HG03439 (cell line): Measurements from ENCODE around the gene SUPT5H.
A peak's percentile ranks its signal among the peaks of the same experiment; 100 is the strongest.
"Not testable (repeated sequence)": the region's sequence is repeated elsewhere in the genome, so short reads cannot be mapped to it uniquely, and the experiment has no call there.

Source experiments
- ATAC-seq: cut with Tn5 transposase; IDR thresholded peaks from one replicate; pipeline ENCODE4 v1.9.1; 2021; ENCODE audit warnings: mild to moderate bottlenecking, moderate library complexity; ENCODE audit not compliant: unreplicated experiment

Gene SUPT5H

DNA sequence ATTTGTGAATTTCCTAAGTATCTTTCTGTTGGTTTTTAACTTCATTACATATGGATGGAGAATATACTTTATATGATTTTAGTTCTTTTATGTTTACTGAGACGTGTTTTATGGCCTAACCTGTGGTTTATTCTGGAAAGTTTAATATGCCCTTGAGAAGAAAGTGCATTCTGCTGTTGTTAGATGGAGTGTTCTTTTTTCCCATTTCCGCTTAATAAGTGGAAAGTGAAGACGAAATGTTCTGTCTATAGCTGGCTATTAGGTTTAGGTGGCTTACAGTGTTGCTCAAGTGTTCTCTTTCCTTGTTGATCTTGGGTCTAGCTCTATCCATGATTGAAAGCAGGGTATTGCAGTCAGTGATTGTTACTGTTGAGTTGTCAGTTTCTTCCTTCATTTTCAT, 18.0 kb downstream of the SUPT5H start:
- no peak for ATAC-seq

DNA sequence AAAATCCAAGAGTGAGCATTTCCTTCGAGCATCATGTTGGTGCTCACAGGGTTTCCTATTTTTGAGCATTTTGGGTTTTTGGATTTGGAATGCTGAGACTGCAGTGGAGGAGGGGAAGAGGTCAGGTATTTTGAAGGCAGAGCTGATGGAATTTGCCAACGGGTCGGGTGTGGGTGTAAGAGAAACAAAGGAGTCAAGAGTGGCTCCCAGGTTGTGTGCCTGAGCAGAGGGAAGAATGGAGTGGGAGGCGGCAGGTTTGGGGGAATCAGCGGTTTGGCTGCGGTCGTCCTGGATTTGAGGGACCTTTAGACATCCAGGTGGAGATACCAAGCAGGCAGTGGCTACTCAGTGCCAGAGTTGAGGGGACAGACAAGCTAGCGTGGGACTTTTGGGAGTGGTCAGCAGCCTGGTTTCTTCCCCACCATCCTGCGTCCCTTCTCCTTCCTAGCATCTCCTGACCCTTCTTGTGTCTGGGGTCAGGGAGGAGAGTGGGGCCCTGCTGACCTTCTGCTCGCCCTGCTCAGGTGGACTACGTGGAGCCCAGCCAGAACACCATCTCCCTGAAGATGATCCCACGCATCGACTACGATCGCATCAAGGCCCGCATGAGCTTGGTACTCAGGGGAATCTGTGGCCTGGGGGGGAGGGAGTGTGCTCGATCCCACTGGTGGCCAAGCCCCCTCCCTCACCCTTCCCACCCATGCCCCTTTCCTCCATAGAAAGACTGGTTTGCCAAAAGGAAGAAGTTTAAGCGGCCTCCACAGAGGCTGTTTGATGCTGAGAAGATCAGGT, 20.8 kb downstream of the SUPT5H start:
- ATAC-seq, result no peak

DNA sequence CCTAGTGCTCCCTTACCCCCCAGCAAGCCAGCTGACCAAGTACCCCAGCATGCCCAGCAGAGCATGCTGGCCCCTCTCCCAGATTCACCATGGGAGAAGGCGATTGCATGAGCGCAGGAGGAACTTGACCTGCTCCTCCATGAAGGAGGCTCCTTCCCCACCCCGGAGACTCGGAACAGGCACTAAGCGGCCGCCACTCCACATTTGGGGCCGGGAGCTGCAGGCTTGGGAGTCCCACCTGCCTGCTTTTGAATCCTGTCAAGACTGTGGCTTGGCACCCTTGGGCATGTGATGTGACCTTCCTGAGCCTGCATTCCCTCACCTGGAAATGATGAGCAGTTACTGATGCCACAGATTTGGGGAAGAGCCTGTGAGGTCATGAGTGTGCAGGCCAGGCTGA, 22.6 kb downstream of the SUPT5H start:
- ATAC-seq, result no peak

DNA sequence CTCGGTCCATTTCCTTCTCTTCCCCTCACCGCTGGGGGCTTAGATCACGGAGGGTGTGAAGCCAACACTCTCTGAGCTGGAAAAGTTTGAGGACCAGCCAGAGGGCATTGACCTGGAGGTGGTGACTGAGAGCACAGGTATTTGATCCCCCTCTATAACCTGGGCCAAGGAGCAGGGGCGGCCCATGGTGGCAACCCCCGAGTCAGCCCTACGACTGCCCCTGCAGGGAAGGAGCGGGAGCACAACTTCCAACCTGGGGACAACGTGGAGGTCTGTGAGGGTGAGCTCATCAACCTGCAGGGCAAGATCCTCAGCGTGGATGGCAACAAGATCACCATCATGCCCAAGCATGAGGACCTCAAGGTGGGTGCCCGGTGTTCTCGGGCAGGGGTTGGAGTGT, 23.7 kb downstream of the SUPT5H start:
- no peak for ATAC-seq

DNA sequence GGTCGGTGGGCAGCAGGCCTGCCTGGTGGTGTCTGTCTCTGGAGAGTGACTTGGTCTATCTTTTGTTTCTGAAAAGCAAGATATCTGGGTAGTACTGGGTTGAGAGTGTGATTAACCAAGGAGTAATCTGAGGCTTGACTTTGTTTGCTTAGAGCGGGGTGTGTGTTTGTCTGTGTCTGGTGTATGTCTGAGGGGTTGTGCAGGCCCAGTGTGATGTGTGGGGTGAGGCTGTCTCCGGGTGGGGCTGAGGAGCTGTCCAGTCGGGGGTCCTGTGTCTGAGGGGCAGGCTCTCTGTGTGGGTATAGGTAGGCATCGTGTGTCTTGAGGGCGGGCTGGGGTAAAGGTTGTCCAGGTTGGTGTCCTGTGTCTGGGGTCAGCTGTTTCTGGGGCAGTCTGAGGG, 24.2 kb downstream of the SUPT5H start:
- no peak for ATAC-seq

DNA sequence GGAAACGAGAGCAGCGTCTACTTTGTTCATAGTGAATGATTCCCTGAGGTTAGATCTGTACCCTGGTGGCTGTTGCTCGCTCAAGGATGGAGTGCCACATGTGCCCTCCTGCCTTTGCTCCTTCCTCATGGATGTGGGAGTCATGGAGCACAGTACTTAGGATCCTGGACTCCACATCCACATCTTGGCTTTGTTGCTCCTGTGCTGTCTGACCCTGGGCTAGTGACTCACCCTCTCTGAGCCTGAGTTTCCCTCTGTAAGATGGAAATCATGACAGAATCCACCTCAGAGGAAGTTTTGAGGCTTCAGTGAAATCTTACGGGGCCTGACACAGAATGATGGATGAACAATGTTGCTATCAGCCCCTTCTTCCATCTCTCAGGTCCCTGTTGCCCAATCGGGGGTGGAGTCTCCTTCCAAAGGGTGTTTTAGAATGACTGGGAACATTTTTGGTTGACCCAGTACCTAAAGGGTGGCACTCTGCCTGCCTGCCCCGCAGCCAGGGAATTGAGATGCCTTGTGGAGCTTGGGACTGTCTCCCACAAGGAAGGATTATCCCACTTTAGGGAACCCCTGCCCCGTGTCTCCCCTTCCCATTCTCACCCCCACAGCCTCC, 25.4 kb downstream of the SUPT5H start:
- no peak for ATAC-seq

DNA sequence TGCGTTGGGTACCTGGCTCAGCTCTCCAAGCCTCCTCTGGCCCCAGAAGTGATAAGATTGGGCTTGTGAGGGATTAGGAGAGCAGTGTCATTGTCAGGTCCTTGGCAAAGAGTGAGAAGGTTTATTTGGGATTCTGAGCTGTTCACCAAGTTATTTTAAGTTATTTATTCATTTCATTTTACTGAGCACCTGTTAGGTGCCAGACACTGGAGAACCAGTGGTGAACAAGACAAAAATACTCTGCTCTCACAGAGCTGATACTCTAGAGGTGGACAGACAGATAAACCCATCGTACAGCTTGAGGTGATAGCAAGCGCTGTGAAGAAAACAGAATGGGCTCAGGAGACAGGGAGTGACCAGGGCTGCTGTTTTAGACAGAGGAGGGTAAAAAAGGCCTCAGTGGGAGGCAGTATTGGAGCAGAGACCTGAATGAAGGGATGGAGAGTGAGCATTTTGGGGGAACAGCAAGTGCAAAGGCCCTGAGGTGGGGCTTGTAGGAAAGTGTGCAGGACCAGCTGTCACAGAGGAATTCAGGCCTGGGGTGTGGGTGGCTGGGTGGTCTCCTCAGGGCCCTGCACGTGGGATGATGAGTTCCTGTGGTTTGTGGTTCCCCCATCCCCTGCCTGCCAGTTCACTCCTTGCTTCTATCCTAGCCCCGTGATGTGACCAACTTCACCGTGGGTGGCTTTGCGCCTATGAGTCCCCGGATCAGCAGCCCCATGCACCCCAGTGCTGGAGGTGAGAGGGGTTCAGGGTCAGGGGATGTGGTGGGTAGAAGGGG, 26.6 kb downstream of the SUPT5H start:
- ATAC-seq, result no peak

DNA sequence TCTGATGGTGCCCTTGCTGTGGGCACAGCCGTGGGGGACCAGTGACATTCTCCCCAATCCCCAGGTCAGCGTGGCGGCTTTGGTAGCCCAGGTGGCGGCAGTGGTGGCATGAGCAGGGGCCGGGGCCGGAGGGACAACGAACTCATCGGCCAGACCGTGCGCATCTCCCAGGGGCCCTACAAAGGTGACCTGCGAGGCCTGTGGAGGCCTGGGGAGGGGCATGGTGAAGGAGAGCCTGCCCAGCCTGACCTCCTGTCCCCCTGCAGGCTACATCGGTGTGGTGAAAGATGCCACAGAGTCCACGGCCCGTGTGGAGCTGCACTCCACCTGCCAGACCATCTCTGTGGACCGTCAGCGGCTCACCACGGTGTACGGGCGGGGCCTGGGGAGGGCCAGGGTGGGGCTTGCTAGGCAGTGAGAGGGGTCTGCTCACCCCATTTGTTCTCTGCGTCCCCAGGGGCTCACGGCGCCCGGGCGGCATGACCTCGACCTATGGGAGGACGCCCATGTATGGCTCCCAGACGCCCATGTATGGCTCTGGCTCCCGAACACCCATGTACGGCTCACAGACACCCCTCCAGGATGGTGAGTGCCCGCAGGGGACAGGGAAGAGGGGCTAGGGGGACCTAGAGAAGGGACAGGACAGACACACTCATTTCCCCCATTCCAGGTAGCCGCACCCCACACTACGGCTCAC, 27.5 kb downstream of the SUPT5H start:
- ATAC-seq, result no peak

DNA sequence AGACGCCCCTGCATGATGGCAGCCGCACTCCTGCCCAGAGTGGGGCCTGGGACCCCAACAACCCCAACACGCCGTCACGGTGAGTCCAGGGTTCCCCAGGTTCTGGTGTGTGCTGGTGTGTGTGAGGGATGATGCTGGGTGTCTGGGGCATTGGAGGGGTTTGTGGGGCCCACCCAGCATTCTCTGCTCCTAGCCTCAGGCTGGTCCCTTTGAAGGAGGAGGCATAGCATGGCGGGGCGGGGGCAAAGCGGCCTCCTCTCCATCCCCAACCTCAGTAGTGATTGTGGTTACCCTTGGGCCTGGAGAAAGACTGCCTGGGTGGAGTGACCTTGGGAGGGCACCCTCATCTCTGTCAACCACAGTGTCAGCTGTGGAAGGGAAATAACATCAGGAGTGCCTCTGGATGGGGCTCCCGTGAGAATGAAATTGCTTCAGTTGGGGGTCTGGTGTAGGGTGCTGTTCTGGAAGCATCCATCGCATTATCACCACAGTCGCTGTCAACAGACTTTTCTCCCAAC, 28.1 kb downstream of the SUPT5H start:
- ATAC-seq, result no peak

DNA sequence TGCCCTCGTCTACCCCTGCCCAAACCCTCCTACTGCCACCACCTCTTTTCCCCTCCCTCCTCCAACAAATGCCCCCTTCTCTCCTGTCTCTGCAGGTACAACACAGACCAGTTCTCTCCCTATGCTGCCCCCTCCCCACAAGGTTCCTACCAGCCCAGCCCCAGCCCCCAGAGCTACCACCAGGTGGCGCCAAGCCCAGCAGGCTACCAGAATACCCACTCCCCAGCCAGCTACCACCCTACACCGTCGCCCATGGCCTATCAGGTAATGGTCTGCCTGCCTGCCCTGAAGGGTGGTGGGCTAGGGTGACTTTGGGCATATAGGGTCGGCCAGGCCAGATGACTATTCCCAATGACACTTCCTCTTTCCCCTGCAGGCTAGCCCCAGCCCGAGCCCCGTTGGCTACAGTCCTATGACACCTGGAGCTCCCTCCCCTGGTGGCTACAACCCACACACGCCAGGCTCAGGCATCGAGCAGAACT, 28.8 kb downstream of the SUPT5H start:
- ATAC-seq, result no peak

DNA sequence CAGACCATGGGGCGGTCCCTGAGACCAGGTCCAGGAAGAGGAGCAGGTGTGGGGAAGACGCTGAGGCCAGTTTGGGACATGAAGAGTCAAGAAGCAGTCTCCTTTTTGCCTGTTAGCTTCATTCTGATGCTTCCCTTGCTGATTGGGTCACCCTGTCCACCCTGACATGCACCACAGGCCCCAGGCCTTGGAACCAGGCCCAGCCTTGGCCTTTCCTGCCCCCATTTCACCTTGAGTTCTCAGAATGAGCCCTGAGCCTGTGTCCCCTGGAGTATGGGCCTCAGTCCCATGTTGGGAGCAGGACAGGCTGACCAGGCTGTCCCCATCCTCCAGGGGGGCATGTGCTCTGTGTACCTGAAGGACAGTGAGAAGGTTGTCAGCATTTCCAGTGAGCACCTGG, 30.4 kb downstream of the SUPT5H start:
- ATAC-seq, result no peak

DNA sequence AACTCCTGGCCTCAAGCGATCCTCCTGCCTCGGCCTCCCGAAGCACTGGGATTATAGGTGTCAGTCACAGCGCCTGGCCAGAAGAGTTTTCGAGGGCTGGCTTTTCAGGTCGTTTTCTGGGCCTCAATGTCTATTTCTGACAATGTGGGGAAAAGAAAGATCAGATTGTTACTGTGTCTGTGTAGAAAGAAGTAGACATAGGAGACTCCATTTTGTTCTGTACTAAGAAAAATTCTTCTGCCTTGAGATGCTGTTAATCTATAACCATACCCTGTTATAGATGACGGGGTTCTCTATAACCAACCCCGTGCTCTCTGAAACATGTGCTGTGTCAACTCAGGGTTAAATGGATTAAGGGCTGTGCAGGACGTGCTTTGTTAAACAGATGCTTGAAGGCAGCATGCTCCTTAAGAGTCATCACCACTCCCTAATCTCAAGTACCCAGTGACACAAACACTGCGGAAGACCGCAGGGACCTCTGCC, 34.0 kb downstream of the SUPT5H start:
- not testable (repeated sequence) for ATAC-seq

DNA sequence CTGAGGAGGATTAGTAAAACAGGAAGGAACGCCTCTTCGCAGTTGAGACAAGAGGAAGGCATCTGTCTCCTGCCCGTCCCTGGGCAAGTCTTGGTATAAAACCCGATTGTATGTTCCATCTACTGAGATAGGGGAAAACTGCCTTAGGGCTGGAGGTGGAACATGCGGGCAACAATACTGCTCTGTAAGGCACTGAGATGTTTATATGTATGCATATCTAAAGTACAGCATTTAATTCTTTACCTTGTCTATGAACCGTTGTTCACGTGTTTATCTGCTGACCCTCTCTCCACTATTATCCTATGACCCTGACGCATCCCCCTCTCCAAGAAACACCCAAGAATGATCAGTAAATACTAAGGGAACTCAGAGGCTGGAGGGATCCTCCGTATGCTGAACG, 34.5 kb downstream of the SUPT5H start:
- ATAC-seq, result no peak

DNA sequence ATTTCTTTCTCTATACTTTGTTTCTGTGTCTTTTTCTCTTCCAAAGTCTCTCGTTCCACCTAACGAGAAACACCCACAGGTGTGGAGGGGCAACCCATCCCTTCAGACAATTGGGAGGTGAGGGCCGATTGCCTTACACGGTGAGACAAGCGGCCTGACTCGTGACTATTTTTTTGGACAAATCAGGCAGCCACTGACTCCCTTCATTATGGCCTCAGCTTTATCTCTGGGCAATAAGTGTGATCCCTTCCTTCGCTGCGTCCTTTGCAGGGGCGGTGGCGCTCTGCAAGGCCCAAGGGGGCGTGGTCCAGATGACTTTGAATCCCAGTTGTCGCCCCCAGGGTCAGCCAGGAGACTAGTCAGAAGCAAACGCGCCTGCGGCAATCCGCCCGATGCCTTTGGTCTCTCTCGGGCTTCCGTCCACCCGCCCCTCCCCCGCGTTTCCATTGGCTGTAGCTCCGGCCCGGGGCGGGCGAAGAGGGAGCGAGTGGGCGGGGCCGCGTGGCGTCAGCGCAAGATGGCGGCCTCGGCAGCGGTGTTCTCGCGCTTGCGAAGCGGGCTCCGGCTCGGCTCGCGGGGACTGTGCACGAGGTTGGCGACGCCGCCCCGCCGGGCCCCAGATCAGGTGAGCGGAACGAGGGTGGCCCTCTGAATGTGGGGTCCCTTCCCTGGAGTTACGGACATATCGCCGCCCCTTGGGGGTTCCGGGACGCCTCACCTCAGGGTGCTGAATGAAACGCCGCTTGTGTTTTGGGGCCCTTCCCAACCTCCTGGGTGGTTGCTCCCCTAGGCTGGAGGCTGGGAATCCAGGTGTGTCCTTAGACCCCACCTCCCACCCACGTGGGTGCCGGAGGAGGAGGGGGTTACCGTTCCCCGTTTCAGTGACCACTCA, 35.2 kb downstream of the SUPT5H start, which contains the start of gene TIMM50:
Gene TIMM50 (plus strand): TSS at position 502 of the 892 bp plus-strand sequence. CDS start 16 bp downstream, at position 518.
- peak; percentile 80 for ATAC-seq

DNA sequence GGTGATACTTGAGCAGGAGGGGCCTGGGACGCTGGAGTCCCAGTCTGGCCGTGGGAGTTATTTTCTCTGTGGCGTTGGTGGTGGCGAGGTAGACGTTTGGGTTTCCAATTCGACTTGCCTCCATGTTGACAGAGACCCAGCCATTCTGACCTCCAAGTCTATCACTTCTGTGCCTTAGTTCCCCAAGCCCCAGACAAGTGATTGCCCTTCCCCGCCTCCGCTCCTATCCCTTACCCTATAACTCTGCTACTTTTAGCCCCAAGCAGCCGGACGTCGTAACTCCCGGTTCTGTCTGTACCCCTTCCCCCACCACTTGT, 35.8 kb downstream of the SUPT5H start:
- no peak for ATAC-seq

DNA sequence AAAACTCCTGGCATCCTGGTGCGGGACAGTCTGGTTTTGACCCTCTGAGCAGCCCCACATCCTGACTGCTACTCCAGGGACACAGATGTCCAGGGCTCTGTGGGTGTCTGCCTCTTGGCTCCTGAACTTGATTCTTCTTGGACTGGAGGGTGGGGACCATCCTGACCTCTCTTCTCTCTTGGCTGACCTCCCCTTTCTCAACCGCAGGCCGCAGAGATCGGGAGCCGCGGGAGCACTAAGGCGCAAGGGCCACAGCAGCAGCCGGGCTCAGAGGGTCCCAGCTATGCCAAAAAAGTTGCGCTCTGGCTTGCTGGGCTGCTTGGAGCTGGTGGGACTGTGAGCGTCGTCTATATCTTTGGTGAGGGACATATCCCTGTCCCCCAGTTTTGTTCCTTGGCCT, 36.3 kb downstream of the SUPT5H start:
- ATAC-seq, result no peak

DNA sequence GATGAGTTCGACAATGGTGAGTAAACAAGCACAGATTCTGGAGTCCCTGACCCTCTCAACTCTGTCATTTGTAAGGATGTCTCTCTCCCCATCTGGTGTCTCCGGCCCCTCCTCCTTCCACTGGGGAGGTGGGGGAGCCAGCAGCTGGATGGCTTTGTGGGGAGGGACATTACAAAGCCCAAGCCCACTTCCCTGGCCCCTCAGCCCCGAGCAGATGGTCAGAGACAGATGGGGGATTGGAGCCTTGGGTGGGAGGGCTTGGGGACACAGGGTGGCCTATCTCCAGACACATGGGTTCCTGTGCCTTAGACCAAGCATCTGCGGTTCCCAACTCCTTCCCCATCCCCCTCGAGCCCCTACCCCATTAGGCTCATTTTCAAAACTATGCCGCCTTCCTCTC, 37.8 kb downstream of the SUPT5H start:
- no peak for ATAC-seq

DNA sequence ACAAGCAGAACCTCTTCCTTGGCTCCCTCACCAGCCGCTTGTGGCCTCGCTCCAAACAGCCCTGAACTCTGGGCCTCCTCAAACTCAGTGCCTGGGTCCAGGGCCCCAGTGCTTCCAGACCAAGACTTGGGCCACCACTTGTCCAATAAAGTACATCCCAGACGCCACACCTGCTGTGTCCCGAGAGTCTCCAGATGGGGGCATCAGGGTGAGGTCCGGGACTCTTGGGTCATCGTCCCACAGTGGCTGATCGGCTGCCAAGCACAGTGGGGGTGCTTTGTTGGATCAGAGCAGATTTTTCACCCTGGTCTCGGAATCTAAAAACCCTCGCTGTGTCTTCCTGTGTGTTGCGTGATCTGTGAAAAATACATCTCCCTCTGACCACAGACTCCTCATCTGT, 44.4 kb downstream of the SUPT5H start:
- ATAC-seq, result no peak

DNA sequence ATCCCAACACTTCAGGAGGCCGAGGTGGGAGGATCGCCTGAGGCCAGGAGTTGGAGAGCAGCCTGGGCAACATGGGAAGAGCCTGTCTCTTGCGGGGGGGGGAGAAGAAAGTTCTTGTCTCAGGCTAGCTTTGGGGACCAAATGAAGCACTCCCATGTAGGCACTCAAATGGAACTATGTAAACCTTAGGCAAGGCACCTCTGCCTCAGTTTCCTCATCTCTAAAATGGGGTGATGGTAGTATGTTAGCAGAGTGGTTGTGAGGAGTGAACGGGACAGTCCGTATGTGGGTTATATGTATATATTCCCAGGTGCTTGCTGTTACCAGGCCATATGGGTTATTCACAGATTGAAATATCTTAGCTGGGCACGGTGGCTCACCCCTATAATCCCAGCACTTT, 46.8 kb downstream of the SUPT5H start:
- no peak for ATAC-seq

DNA sequence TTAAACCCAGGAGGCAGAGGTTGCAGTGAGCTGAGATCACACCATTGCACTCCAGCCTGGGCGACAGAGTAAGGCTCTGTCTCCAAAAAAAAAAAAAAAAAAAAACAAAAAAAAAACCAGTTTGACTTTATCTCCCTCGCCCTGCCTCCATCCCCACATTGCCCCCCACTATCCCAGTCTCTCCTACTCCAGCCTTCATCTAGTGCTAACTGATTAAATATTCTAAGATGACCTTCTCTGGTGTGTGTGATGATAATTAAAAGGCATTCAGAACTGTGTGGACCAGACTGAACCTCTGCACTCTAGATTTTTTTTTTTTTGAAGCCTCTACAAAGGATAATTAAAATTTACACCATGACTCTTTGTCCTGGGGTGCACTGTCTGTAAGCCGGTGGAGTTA, 47.4 kb downstream of the SUPT5H start:
- no peak for ATAC-seq
